WI38 (cell line): ENCODE results near the gene RHO.

Experiments
- H3K4me3 ChIP-seq: 2 replicates; pipeline ENCODE4 v1.5.1; 2011; ENCODE audit warnings: low read depth, mild to moderate bottlenecking, control low read depth, low read length
- TF ChIP-seq, protein P1 (sequence below): IDR thresholded peaks from 2 replicates; pipeline ENCODE4 v1.5.1; 2012; ENCODE audit warnings: low read depth, mild to moderate bottlenecking, control low read depth, low read length

The RHO gene

DNA sequence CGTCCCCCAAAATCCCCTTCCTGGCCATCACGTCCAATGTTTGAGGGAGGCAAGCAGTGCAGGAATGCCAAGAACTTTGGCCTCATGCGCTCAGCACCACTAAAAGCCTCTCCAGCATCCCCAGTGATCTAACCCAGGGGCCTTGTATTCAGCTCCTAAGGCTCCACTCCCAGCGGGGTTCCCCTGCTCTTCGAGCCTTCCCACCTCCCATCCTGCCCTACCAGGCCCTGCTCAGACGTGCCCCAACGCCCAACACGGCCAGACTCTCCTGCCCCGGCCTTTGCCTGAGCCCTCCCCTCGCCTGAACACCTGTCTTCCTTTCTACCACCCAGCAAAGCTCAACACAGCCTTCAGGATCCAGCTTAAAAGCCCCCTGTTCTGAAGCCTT, 47.6 kb downstream of the RHO start:
- no peak overlapping the region for H3K4me3 ChIP-seq
- TF ChIP-seq, protein P1, sequence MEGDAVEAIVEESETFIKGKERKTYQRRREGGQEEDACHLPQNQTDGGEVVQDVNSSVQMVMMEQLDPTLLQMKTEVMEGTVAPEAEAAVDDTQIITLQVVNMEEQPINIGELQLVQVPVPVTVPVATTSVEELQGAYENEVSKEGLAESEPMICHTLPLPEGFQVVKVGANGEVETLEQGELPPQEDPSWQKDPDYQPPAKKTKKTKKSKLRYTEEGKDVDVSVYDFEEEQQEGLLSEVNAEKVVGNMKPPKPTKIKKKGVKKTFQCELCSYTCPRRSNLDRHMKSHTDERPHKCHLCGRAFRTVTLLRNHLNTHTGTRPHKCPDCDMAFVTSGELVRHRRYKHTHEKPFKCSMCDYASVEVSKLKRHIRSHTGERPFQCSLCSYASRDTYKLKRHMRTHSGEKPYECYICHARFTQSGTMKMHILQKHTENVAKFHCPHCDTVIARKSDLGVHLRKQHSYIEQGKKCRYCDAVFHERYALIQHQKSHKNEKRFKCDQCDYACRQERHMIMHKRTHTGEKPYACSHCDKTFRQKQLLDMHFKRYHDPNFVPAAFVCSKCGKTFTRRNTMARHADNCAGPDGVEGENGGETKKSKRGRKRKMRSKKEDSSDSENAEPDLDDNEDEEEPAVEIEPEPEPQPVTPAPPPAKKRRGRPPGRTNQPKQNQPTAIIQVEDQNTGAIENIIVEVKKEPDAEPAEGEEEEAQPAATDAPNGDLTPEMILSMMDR: no peak

DNA sequence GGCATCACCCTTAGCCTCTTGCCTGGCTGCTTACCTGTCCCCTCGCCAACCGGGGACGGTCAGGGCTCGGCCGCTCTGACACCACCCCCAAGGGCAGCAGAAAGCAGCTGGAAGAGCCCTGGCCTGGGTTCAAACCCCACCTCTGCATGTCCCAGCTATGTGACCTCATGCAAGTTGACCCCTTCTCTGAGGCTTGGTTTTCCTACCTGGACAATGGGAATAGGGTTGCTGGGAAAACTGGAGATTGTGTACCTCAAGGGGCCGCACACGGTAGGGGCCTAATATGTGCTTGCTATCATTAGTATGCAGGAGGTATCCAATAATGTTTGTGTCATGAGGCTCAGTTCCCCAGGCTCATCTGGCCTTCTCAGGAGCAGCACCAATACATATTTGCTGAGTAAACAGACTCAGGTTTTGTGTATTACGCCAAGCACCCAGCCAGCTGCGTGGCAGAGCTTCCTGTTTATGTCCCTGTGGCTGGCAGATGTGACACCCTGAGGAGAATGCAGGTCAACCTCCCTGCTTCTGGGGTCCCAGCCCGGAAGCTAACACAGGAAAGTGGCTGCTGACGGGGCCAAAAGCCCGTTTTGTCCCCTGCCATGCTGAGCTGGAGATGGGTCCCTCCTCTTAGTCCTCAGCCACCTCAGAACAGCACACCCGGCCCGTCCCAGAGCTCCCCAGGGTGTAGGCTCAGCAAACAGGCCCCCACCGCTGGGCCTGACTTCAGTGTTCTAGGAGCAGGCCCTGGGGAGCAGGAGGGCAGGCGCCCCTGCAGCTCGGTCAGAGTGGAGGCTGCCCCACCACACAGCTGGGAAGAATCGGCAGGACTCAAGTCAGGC, 48.3 kb downstream of the RHO start:
- TF ChIP-seq, protein P1: no peak
- no peak overlapping the region for H3K4me3 ChIP-seq

GRCh38 chr3:129577366-129577765, 48.9 kb downstream of the RHO start:
- H3K4me3 ChIP-seq: no peak overlapping the region
- TF ChIP-seq, protein P1: no peak

- no peak overlapping the region for H3K4me3 ChIP-seq
- TF ChIP-seq, protein P1: no peak
These were observed 49.7 kb downstream of the RHO start for GRCh38 chr3:129577925-129578786.

DNA sequence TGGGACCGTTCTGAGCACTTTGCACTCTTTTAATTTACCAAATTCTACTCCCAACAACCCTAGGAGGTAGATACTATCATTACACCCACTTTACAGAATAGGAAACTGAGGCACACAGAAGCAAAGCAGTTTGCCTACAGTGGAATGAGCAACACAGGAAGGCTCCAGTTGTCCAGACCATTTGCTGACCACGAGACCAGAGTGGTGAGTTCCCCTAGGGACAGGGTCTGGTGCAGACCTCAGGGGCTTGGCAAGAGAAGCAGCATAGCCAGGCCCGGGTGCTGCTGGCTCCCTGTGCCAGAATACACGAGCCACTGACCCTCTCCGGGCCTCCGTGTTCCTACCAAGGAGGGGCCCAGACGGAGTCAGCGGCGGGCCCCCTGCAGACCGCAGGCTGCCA, 51.6 kb downstream of the RHO start:
- no peak overlapping the region for H3K4me3 ChIP-seq

GRCh38 chr3:129581623-129582022, 53.2 kb downstream of the RHO start:
- H3K4me3 ChIP-seq: no peak overlapping the region
- TF ChIP-seq, protein P1: no peak

More for the DNA sequence above, 51.6 kb downstream of the RHO start:
- TF ChIP-seq, protein P1: no peak

DNA sequence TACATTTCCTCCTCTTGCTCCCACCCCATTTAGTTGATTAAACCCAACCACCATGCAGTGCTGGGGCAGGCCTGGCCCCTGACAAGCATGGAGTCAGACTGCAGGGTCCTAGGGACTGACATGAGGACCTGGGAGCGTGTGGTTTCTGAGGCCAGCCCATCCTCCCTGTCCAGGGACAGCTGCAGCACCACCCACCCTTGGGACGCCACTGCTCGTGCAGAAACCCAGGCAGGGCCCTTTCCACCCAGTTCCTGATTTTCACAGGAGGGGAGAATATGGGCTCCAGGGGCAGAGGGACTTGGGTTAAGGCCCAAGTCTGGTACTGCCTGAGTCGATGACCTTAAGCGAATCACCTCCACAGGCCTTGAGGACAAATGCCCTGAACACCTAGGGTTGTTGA, 54.4 kb downstream of the RHO start:
- TF ChIP-seq, protein P1: no peak
- no peak overlapping the region for H3K4me3 ChIP-seq
